CD14-positive monocyte (primary cell): Measurements from ENCODE around the gene CLDN10. TPM values are rescaled to one million over a fixed set of nuclear protein-coding genes. Genes with fewer than 3 reads are reported as not detected.

ENCODE experiments used
- DNase-seq, 3 donors: peaks; one replicate each; pipeline ENCODE4 v3.0.0-alpha.2; 2011 to 2022
- H2AFZ ChIP-seq: 2 replicates; pipeline ENCODE4 v1.6.0; 2012; ENCODE audit warnings: mild to moderate bottlenecking, low read depth, low read length, inconsistent platforms; ENCODE audit not compliant: insufficient read depth, poor library complexity, severe bottlenecking
- H3K27ac ChIP-seq, 2 donors: 1 replicate in 1 of 2; 2 replicates in 1 of 2; pipeline ENCODE4 v1.5.1; 2012 to 2013; ENCODE audit warnings: low read length in 2 of 2, control low read depth in 1 of 2, inconsistent platforms in 1 of 2, low read depth in 1 of 2, mild to moderate bottlenecking in 1 of 2
- H3K27me3 ChIP-seq, 2 donors: one replicate each; pipeline versions ENCODE4 v1.6.0 to v1.6.1; 2011 to 2013; ENCODE audit warnings: low read length in 2 of 2; ENCODE audit not compliant: control insufficient read depth in 2 of 2, insufficient read depth in 2 of 2
- H3K36me3 ChIP-seq, 2 donors: replicated peaks in 1 of 2; 1 replicate in 1 of 2; 2 replicates in 1 of 2; pipeline versions ENCODE4 v1.5.1 to v1.6.1; 2012 to 2013; ENCODE audit warnings: low read length in 2 of 2, control low read depth in 1 of 2, inconsistent platforms in 1 of 2, mild to moderate bottlenecking in 1 of 2; ENCODE audit not compliant: insufficient read depth in 2 of 2, control insufficient read depth in 1 of 2
- H3K4me1 ChIP-seq, 2 donors: 1 replicate in 1 of 2; 2 replicates in 1 of 2; pipeline versions ENCODE4 v1.5.1 to v1.6.1; 2012 to 2013; ENCODE audit warnings: low read length in 2 of 2, control low read depth in 1 of 2, inconsistent platforms in 1 of 2, mild to moderate bottlenecking in 1 of 2, moderate library complexity in 1 of 2; ENCODE audit not compliant: insufficient read depth in 2 of 2, control insufficient read depth in 1 of 2
- H3K4me2 ChIP-seq: replicated peaks from 2 replicates; pipeline ENCODE3; 2012; ENCODE audit warnings: low read length, moderate library complexity, mild to moderate bottlenecking; ENCODE audit not compliant: poor library complexity, severe bottlenecking; ENCODE audit errors: extremely low read depth
- H3K4me3 ChIP-seq, 3 experiments: fragments of 200-600 bp in 1 of 3; sonication (generic) in 1 of 3; replicated peaks in 1 of 3; 1 replicate in 2 of 3; 2 replicates in 1 of 3; pipeline ENCODE4 v1.5.1; 2011 to 2013; ENCODE audit warnings: low read length in 3 of 3, mild to moderate bottlenecking in 3 of 3, control low read depth in 2 of 3, low read depth in 2 of 3, inconsistent platforms in 1 of 3, moderate library complexity in 1 of 3
- H3K79me2 ChIP-seq: 2 replicates; pipeline ENCODE4 v1.6.0; 2012; ENCODE audit warnings: mild to moderate bottlenecking, control low read depth, inconsistent platforms, low read length, moderate library complexity; ENCODE audit not compliant: insufficient read depth
- H3K9ac ChIP-seq: 2 replicates; pipeline ENCODE4 v1.6.0; 2017; ENCODE audit warnings: low read length, mild to moderate bottlenecking; ENCODE audit not compliant: insufficient read depth, poor library complexity, severe bottlenecking
- H3K9me3 ChIP-seq, 2 donors: replicated peaks in 1 of 2; 1 replicate in 1 of 2; 2 replicates in 1 of 2; pipeline versions ENCODE4 v1.5.1 to v1.6.1; 2012 to 2013; ENCODE audit warnings: low read length in 2 of 2, control low read depth in 1 of 2; ENCODE audit not compliant: control insufficient read depth in 1 of 2, insufficient read depth in 1 of 2
- H4K20me1 ChIP-seq: 2 replicates; pipeline ENCODE4 v1.6.0; 2012; ENCODE audit warnings: mild to moderate bottlenecking, low read length, control low read depth, moderate library complexity; ENCODE audit not compliant: insufficient read depth
- H3K27ac Mint-ChIP-seq, 7 donors: one replicate each; pipeline ENCODE4 v1.8.0; 2020; ENCODE audit warnings: mild to moderate bottlenecking in 7 of 7, mixed read lengths in 7 of 7, moderate library complexity in 6 of 7, inconsistent platforms in 2 of 7
- H3K27me3 Mint-ChIP-seq, 3 donors: one replicate each; pipeline ENCODE4 v1.8.0; 2021 to 2022; ENCODE audit warnings: low read depth in 3 of 3, mild to moderate bottlenecking in 3 of 3, mixed read lengths in 3 of 3, moderate library complexity in 3 of 3, inconsistent platforms in 1 of 3
- H3K36me3 Mint-ChIP-seq, 2 donors: one replicate each; pipeline ENCODE4 v1.8.0; 2020; ENCODE audit warnings: mixed read lengths in 2 of 2, inconsistent platforms in 1 of 2, mild to moderate bottlenecking in 1 of 2
- H3K4me1 Mint-ChIP-seq: one replicate; pipeline ENCODE4 v1.8.0; 2020; ENCODE audit warnings: mild to moderate bottlenecking, mixed read lengths
- H3K4me3 Mint-ChIP-seq, 2 donors: one replicate each; pipeline ENCODE4 v1.8.0; 2020; ENCODE audit warnings: mild to moderate bottlenecking in 2 of 2, mixed read lengths in 2 of 2, moderate library complexity in 1 of 2
- H3K9me3 Mint-ChIP-seq, 7 donors: one replicate each; pipeline ENCODE4 v1.8.0; 2020 to 2022; ENCODE audit warnings: mixed read lengths in 7 of 7, mild to moderate bottlenecking in 6 of 7, moderate library complexity in 6 of 7, inconsistent platforms in 2 of 7
- CTCF ChIP-seq: fragments of 200-600 bp; IDR thresholded peaks from one replicate; pipeline ENCODE4 v1.8.0; 2022; ENCODE audit warnings: antibody characterized with exemption, mild to moderate bottlenecking
- WGBS: methylation state at CpG from one replicate; pipeline ENCODE4 v1.1.5; 2013; ENCODE audit warnings: missing lambda C conversion rate; ENCODE audit not compliant: insufficient coverage; 5-methylcytosine and 5-hydroxymethylcytosine counted together
- intact Hi-C, 2 donors: fragments of 100-400 bp; cut with micrococcal nuclease; formaldehyde crosslinking; loops; one replicate each; pipeline versions ENCODE4 v1.15.0 to v1.15.1; 2023
- polyA plus RNA-seq, 3 donors: library from polyadenylated mRNA; depleted of rRNA in 1 of 3; unstranded in 2 of 3; stranded (reverse) in 1 of 3; fragments of 300-500 nt in 2 of 3; fragments of >200 nt in 1 of 3; fragmentation: Illumina TruSeq in 2 of 3; gene quantifications; 1 replicate in 2 of 3; 2 replicates in 1 of 3; pipeline ENCODE4 v1.2.3, GENCODE V29; 2012 to 2021

The CLDN10 gene
- polyA plus RNA-seq, 3 donors, result 0.35 TPM; not detected in 2

- Histone ChIP-seq H4K20me1 (no peaks in the 10 kb centered on the region), H3K27me3 (no peaks in the 10 kb centered on the region), H3K4me1 (peaks cover 5% of the 10 kb centered on the region in 2 donors), H3K4me2 (no peak overlapping the region), H3K9me3 (no peaks in the 10 kb centered on the region), H3K9ac (no peak overlapping the region), H3K27ac (no peak overlapping the region), H3K79me2 (no peaks in the 10 kb centered on the region), H2AFZ (no peak overlapping the region), H3K4me3 (no peak overlapping the region), H3K36me3 (no peaks in the 10 kb centered on the region)
- Mint-ChIP-seq H3K4me1 (peaks cover 2% of the 10 kb centered on the region), H3K36me3 (no peaks in the 10 kb centered on the region), H3K27me3 (peaks cover 0 to 6% (median 0%) of the 10 kb centered on the region in 3 donors), H3K27ac (no peak overlapping the region), H3K4me3 (no peak overlapping the region), H3K9me3 (peaks cover 0 to 2% (median 0%) of the 10 kb centered on the region in 7 donors)
- intact Hi-C loops, result loop anchor here in 1 of 2 donors (5.0 kb wide), 1 partner anchor 355 kb away; no protein-coding TSS in a partner anchor
- 86% methylated on average over 1 of the region's 1 CpG for WGBS
- TF ChIP-seq CTCF, result no peak
- no peak for DNase-seq
These were observed 75.1 kb downstream of the CLDN10 start for GRCh38 chr13:95627590-95627989.

GRCh38 chr13:95628488-95628887, 76.0 kb downstream of the CLDN10 start:
- Histone ChIP-seq H2AFZ (no peak overlapping the region), H3K36me3 (no peaks in the 10 kb centered on the region), H3K4me1 (no peaks in the 10 kb centered on the region), H3K79me2 (no peaks in the 10 kb centered on the region), H3K9me3 (no peaks in the 10 kb centered on the region), H4K20me1 (no peaks in the 10 kb centered on the region), H3K4me2 (no peak overlapping the region), H3K9ac (no peak overlapping the region), H3K27me3 (no peaks in the 10 kb centered on the region), H3K4me3 (no peak overlapping the region), H3K27ac (no peak overlapping the region)
- H3K4me3 Mint-ChIP-seq, result no peak overlapping the region
- intact Hi-C loops, result loop anchor here in 1 of 2 donors (5.0 kb wide), 1 partner anchor 354 kb away; no protein-coding TSS in a partner anchor
- DNase-seq, result no peak
- H3K27ac Mint-ChIP-seq, result no peak overlapping the region
- H3K27me3 Mint-ChIP-seq, result peaks cover 0 to 6% (median 0%) of the 10 kb centered on the region in 3 donors
- no peaks in the 10 kb centered on the region for H3K4me1 Mint-ChIP-seq
- no peak for TF ChIP-seq CTCF
- no CpG with 5 or more reads among the region's 1 CpG for WGBS
- no peaks in the 10 kb centered on the region for H3K36me3 Mint-ChIP-seq
- H3K9me3 Mint-ChIP-seq, result peaks cover 0 to 2% (median 0%) of the 10 kb centered on the region in 7 donors
